ENCODE results near the gene GRID1. TPM values are rescaled to one million over a fixed set of nuclear protein-coding genes. Genes with fewer than 3 reads are reported as not detected.
A peak's percentile ranks its signal among the peaks of the same experiment; 100 is the strongest.

GRID1 gene
- total and polyA plus RNA-seq, 9 of the 15 experiments (the other 6 are each of a cell fraction or from before 2014, with no cell fraction given), result 0.01 to 7.2 (median 1.2) TPM

- DNase-seq (ENCODE audit: extremely low read depth in 1 of 4, low spot score in 3 of 4), result no peak
- in situ Hi-C loops (cut with MboI), result no loop called here
- no peak for ATAC-seq
- Histone ChIP-seq H2AFZ (ENCODE audit: low read depth, low read length) (no peak overlapping the region), H3K4me3 (no peak overlapping the region), H3K79me2 (ENCODE audit: control insufficient read depth, insufficient read depth, low read length) (no peaks in the 10 kb centered on the region), H3K36me3 (ENCODE audit: control insufficient read depth, insufficient read depth, low read length) (no peaks in the 10 kb centered on the region; the same call in 2 of the 3 replicates), H3K9me1 (ENCODE audit: control insufficient read depth, insufficient read depth, low read length) (no peaks in the 10 kb centered on the region), H3K4me2 (ENCODE audit: insufficient read depth, low read length) (no peak overlapping the region), H4K20me1 (replicated peaks; ENCODE audit: control insufficient read depth, insufficient read depth, low read length) (no peaks in the 10 kb centered on the region), H3K4me1 (replicated peaks in 1 of 2; ENCODE audit: control insufficient read depth in 2 of 2, insufficient read depth in 2 of 2, low read length in 2 of 2) (no peaks in the 10 kb centered on the region), H3K9ac (ENCODE audit: insufficient read depth in 1 of 2, low read depth in 2 of 2, low read length in 2 of 2) (no peak overlapping the region), H3K27ac (ENCODE audit: extremely low read depth, low read depth, low read length) (no peak overlapping the region), H3K9me3 (replicated peaks; ENCODE audit: control insufficient read depth, insufficient read depth, low read depth, low read length) (no peaks in the 10 kb centered on the region), H3K27me3 (ENCODE audit: control insufficient read depth in 2 of 2, insufficient read depth in 2 of 2, low read length in 2 of 2) (no peaks in the 10 kb centered on the region)
- FAIRE-seq, result no peak
- CTCF ChIA-PET (ENCODE audit: low intra/inter-chr PET ratio), result no interaction called here
- POLR2A ChIA-PET, result no interaction called here
- intact Hi-C loops (cut with micrococcal nuclease), result no loop called here
- no TSS peak for BruUV-seq (replicated peaks)
- WGBS (ENCODE audit: insufficient coverage, low coverage, missing lambda C conversion rate), result 4% methylated on average over 4 of the region's 4 CpGs
- TF ChIP-seq DACH1 (IDR thresholded peaks at IDR 0.05; ENCODE audit: partially characterized antibody) (no peak), ATF4 (CRISPR knock-in tag; IDR thresholded peaks at IDR 0.05) (no peak), AFF1 (IDR thresholded peaks at IDR 0.05; ENCODE audit: low read depth in 1 of 2, partially characterized antibody in 2 of 2) (no peak), C11orf30 (IDR thresholded peaks at IDR 0.05; ENCODE audit: low read depth) (peak; percentile 18; the same call in 1 of the 2 replicates), GABPB1 (CRISPR knock-in tag; IDR thresholded peaks at IDR 0.05) (no peak), HNRNPL (IDR thresholded peaks at IDR 0.05; ENCODE audit: low read depth, low read length) (no peak), TCF7L2 (IDR thresholded peaks at IDR 0.05; ENCODE audit: low read depth, low read length) (no peak), ZFP36 (IDR thresholded peaks at IDR 0.05; ENCODE audit: low read depth, low read length, partially characterized antibody) (no peak), RCOR1 (IDR thresholded peaks at IDR 0.05; ENCODE audit: borderline replicate concordance in 1 of 2, low read depth in 2 of 2, low read length in 2 of 2) (0 out of 4 replicates have a peak, but pooled peaks of 1 of the 2 experiments have one; percentile 8), MTF1 (CRISPR knock-in tag; IDR thresholded peaks at IDR 0.05; ENCODE audit: borderline replicate concordance) (no peak), NRF1 (conservative IDR thresholded peaks at IDR 0.05 in 1 of 2, IDR thresholded peaks at IDR 0.05 in 1 of 2) (no peak), HMG20B (CRISPR knock-in tag; IDR thresholded peaks at IDR 0.05) (no peak), JUND (IDR thresholded peaks at IDR 0.05; ENCODE audit: borderline replicate concordance, low read depth, low read length) (peak; percentile 67; the same call in 1 of the 2 replicates), JUND (tag; IDR thresholded peaks at IDR 0.05; ENCODE audit: borderline replicate concordance, low read depth, low read length) (peak; percentile 27; the same call in 1 of the 3 replicates), ZNF140 (CRISPR knock-in tag; IDR thresholded peaks at IDR 0.05) (no peak), ERF (CRISPR knock-in tag; IDR thresholded peaks at IDR 0.05) (no peak), TAF9B (IDR thresholded peaks at IDR 0.05; ENCODE audit: partially characterized antibody) (no peak)
Measured at GRCh38 chr10:85642421-85643170, 724.0 kb downstream of the GRID1 start.
